NT2/D1 (cell line): ENCODE measurements around the gene PDXDC1.
"Not testable (repeated sequence)": the region's sequence is repeated elsewhere in the genome, so short reads cannot be mapped to it uniquely, and the experiment has no call there.

Experiments used
- SUZ12 ChIP-seq: IDR thresholded peaks from 2 replicates; pipeline ENCODE4 v1.6.1; 2011; ENCODE audit not compliant: insufficient read length, insufficient read depth; ENCODE audit errors: extremely low read depth
- YY1 ChIP-seq: IDR thresholded peaks from 2 replicates; pipeline ENCODE4 v1.6.1; 2011; ENCODE audit not compliant: insufficient read length, insufficient read depth
- ZNF274 ChIP-seq: IDR thresholded peaks from 2 replicates; pipeline ENCODE4 v1.6.1; 2011; ENCODE audit warnings: mild to moderate bottlenecking, low read depth, low read length

- not testable (repeated sequence) for TF ChIP-seq YY1, ZNF274, SUZ12
These were observed 97.3 kb downstream of the PDXDC1 start for GRCh38 chr16:15071916-15072769.
